Non-pigmented ciliary epithelial cell (primary cell): ENCODE results near the gene OR52H1.

Experiments used
- DNase-seq: peaks from one replicate; pipeline ENCODE4 v3.0.0-alpha.2; 2010; ENCODE audit warnings: low read depth

OR52H1 gene

GRCh38 chr11:5531053-5531831, 17.1 kb downstream of the OR52H1 start:
- DNase-seq = no peak

- DNase-seq = no peak
Measured at GRCh38 chr11:5528495-5528894, 19.8 kb downstream of the OR52H1 start.

- no peak for DNase-seq
Measured at GRCh38 chr11:5527716-5528115, 20.6 kb downstream of the OR52H1 start.

GRCh38 chr11:5524756-5525155, 23.6 kb downstream of the OR52H1 start:
- DNase-seq = no peak

- no peak for DNase-seq
Measured at GRCh38 chr11:5522308-5522707, 26.0 kb downstream of the OR52H1 start.

GRCh38 chr11:5521540-5521939, 26.8 kb downstream of the OR52H1 start:
- DNase-seq = no peak

- no peak for DNase-seq
Measured at GRCh38 chr11:5516599-5516998, 31.7 kb downstream of the OR52H1 start, which contains the start of gene UBQLNL. UBQLNL (minus strand) TSS chr11:5516699; CDS start chr11:5516441, 258 bp downstream.

GRCh38 chr11:5514841-5515240, 33.5 kb downstream of the OR52H1 start:
- no peak for DNase-seq

GRCh38 chr11:5509803-5510202, 38.5 kb downstream of the OR52H1 start, which contains the start of gene UBQLN3:
UBQLN3 (minus strand) TSS chr11:5509957; CDS start chr11:5509558, 399 bp downstream.
- no peak for DNase-seq

- no peak for DNase-seq
Measured at GRCh38 chr11:5508605-5509004, 39.7 kb downstream of the OR52H1 start.

GRCh38 chr11:5507933-5508305, 40.4 kb downstream of the OR52H1 start:
- DNase-seq = no peak

GRCh38 chr11:5507177-5507932, 41.0 kb downstream of the OR52H1 start:
- no peak for DNase-seq

GRCh38 chr11:5505363-5506048, 42.8 kb downstream of the OR52H1 start:
- DNase-seq = no peak

GRCh38 chr11:5504403-5504921, 43.9 kb downstream of the OR52H1 start:
- no peak for DNase-seq

- no peak for DNase-seq
Measured at GRCh38 chr11:5500393-5500801, 47.9 kb downstream of the OR52H1 start.

GRCh38 chr11:5499671-5500070, 48.7 kb downstream of the OR52H1 start:
- no peak for DNase-seq
